Measurements from ENCODE around the gene ACOXL.

Gene ACOXL

GRCh38 chr2:110759411-110759810 is 27.0 kb downstream of the ACOXL start:
- DNase-seq: no peak

GRCh38 chr2:110764931-110765330 is 32.6 kb downstream of the ACOXL start:
- DNase-seq: no peak

GRCh38 chr2:110766291-110766690 is 33.9 kb downstream of the ACOXL start:
- DNase-seq: no peak

GRCh38 chr2:110768591-110768990 is 36.2 kb downstream of the ACOXL start:
- no peak for DNase-seq

GRCh38 chr2:110770404-110770958 is 38.1 kb downstream of the ACOXL start:
- no peak for DNase-seq

GRCh38 chr2:110770959-110771431 is 38.6 kb downstream of the ACOXL start:
- no peak for DNase-seq

GRCh38 chr2:110771547-110772382 is 39.4 kb downstream of the ACOXL start:
- DNase-seq: no peak

- DNase-seq: no peak
These were observed 40.0 kb downstream of the ACOXL start for GRCh38 chr2:110772383-110772755.

GRCh38 chr2:110773401-110773921 is 41.1 kb downstream of the ACOXL start:
- no peak for DNase-seq

- no peak for DNase-seq
These were observed 42.3 kb downstream of the ACOXL start for GRCh38 chr2:110774701-110775100.

- DNase-seq: no peak
These were observed 45.3 kb downstream of the ACOXL start for GRCh38 chr2:110777531-110778311.

GRCh38 chr2:110780461-110780860 is 48.1 kb downstream of the ACOXL start:
- DNase-seq: no peak

- no peak for DNase-seq
These were observed 51.0 kb downstream of the ACOXL start for GRCh38 chr2:110783196-110783873.

GRCh38 chr2:110784047-110784631 is 51.8 kb downstream of the ACOXL start:
- DNase-seq: no peak

- DNase-seq: no peak
These were observed 53.1 kb downstream of the ACOXL start for GRCh38 chr2:110785439-110785838.

- DNase-seq: no peak
These were observed 56.6 kb downstream of the ACOXL start for GRCh38 chr2:110788976-110789375.

- no peak for DNase-seq
These were observed 57.3 kb downstream of the ACOXL start for GRCh38 chr2:110789706-110790105.

GRCh38 chr2:110790907-110791306 is 58.5 kb downstream of the ACOXL start:
- no peak for DNase-seq

- DNase-seq: no peak
These were observed 59.1 kb downstream of the ACOXL start for GRCh38 chr2:110791435-110791834.

GRCh38 chr2:110793034-110793433 is 60.7 kb downstream of the ACOXL start:
- DNase-seq: no peak

GRCh38 chr2:110794390-110794789 is 62.0 kb downstream of the ACOXL start:
- DNase-seq: no peak

GRCh38 chr2:110794951-110795350 is 62.6 kb downstream of the ACOXL start:
- DNase-seq: no peak

Measured in hematopoietic multipotent progenitor cell treated with erythropoietin and hydrocortisone succinate and interleukin-3 and kit ligand, for 6 days (in vitro differentiated cells).